Gastrocnemius medialis (tissue), 4 donors: ENCODE data around the gene ZNF860. TPM values are rescaled to one million over a fixed set of nuclear protein-coding genes. Genes with fewer than 3 reads are reported as not detected.

Experiments used
- ATAC-seq, 2 donors: fragments of 150-250 bp; one replicate each; pipeline ENCODE4 v1.9.1; 2016
- DNase-seq, 2 donors: peaks; one replicate each; pipeline ENCODE4 v3.0.0-alpha.2; 2019
- H3K27ac ChIP-seq, 4 donors: fragments of 200-600 bp; sonication (generic); 1 replicate in 1 of 4; 2 replicates in 3 of 4; pipeline ENCODE4 v1.5.1; 2016 to 2018; ENCODE audit warnings: mild to moderate bottlenecking in 2 of 4, moderate library complexity in 1 of 4
- H3K27me3 ChIP-seq, 3 donors: fragments of 200-600 bp; sonication (generic) in 2 of 3; 1 replicate in 1 of 3; 2 replicates in 2 of 3; pipeline versions ENCODE4 v1.5.1 to v1.6.0; 2016 to 2019; ENCODE audit warnings: mild to moderate bottlenecking in 1 of 3, moderate library complexity in 1 of 3
- H3K36me3 ChIP-seq, 2 donors: fragments of 200-600 bp; sonication (generic) in 1 of 2; one replicate each; pipeline ENCODE4 v1.5.1; 2017 to 2018
- H3K4me1 ChIP-seq, 2 donors: fragments of 200-600 bp; sonication (generic) in 1 of 2; one replicate each; pipeline ENCODE4 v1.5.1; 2016 to 2017; ENCODE audit warnings: mild to moderate bottlenecking in 2 of 2
- H3K4me3 ChIP-seq, 4 donors: fragments of 200-600 bp; sonication (generic) in 3 of 4; 1 replicate in 1 of 4; 2 replicates in 3 of 4; pipeline ENCODE4 v1.5.1; 2016 to 2019; ENCODE audit warnings: mild to moderate bottlenecking in 2 of 4
- H3K9me3 ChIP-seq, 3 donors: fragments of 200-600 bp; sonication (generic) in 2 of 3; 1 replicate in 1 of 3; 2 replicates in 2 of 3; pipeline ENCODE4 v1.5.1; 2016 to 2019
- CTCF ChIP-seq, 5 experiments: fragments of 450-650 bp in 3 of 5; fragments of 200-600 bp in 2 of 5; sonication (generic) in 2 of 5; IDR thresholded peaks in 4 of 5; conservative IDR thresholded peaks in 1 of 5; 1 replicate in 4 of 5; 2 replicates in 1 of 5; pipeline ENCODE4 v1.5.1; 2016 to 2019; ENCODE audit warnings: antibody characterized with exemption in 5 of 5, mild to moderate bottlenecking in 3 of 5, moderate library complexity in 3 of 5
- POLR2A ChIP-seq, 2 donors: fragments of 450-650 bp; IDR thresholded peaks; one replicate each; pipeline ENCODE4 v1.6.1; 2017; ENCODE audit warnings: antibody characterized with exemption in 2 of 2, mild to moderate bottlenecking in 2 of 2, moderate library complexity in 2 of 2
- in situ Hi-C, 4 donors: fragments of 200-750 bp; cut with MboI; loops; one replicate each; pipeline versions ENCODE4 v1.15.0 to v1.8.0; 2017; ENCODE audit warnings: low sequenced_read_pairs in 4 of 4
- intact Hi-C: fragments of 100-400 bp; cut with DNase I; formaldehyde crosslinking; loops from one replicate; pipeline ENCODE4 v1.15.1; 2023; ENCODE audit warnings: low total_unique reads
- total RNA-seq, 4 donors: library from RNA; depleted of rRNA; stranded (reverse); fragments of >200 nt; gene quantifications; one replicate each; pipeline versions ENCODE4 v1.1.0 to v1.2.3, GENCODE V29; 2016

Gene ZNF860
- under 1 TPM in 1 of 4 donors, not detected in 3; 0.07 TPM for total RNA-seq

- Histone ChIP-seq H3K9me3 (no peaks in the 10 kb centered on the region), H3K4me3 (peak within 1 kb of the TSS; percentile 57 to 80 (median 70)), H3K27me3 (peaks cover 0 to 11% (median 5%) of the 10 kb centered on the region in 3 donors), H3K27ac (peak within 1 kb of the TSS; percentile 58 to 78 (median 71)), H3K4me1 (peaks cover 9 to 11% of the 10 kb centered on the region in 2 donors), H3K36me3 (no peaks in the 10 kb centered on the region)
- intact Hi-C loops, result no loop called here
- TF ChIP-seq CTCF (IDR thresholded peaks at IDR 0.05 in 4 of 5, conservative IDR thresholded peaks at IDR 0.05 in 1 of 5), result no peak
- peak; percentile 29 to 61 for TF ChIP-seq POLR2A (IDR thresholded peaks at IDR 0.05)
- in situ Hi-C loops, result no loop called here
- peak; percentile 67 to 71 for DNase-seq
- peak; percentile 75 to 86 for ATAC-seq
Measured at GRCh38 chr3:31981206-31982181, at the start of gene ZNF860, which contains the start of gene OSBPL10. Gene ZNF860, plus strand, starts transcription at chr3:31981750. Its CDS starts 7,330 bp downstream, at chr3:31989080. Gene OSBPL10, minus strand, starts transcription at chr3:31981262. Its CDS starts 83 bp downstream, at chr3:31981179.

DNA sequence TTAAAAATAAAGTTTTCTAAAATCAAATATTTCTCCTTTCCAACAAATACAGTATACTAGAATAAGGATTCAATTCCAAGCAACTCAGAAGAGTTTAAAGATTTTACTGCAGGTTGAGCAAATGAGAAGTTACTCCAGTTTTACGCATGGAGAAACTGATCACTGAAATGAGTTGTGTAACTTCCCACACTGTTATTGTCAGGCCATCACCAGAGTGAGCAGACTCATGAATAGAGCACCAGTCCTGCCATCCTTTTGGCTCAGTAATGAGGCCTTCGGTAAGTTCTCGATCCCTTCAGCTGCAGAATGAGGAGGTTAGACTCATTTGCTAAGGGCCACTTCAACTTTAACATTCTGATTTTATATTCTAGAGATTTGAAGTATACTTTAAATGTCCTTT is 48.6 kb upstream of the ZNF860 start:
- H3K36me3 ChIP-seq, result no peaks in the 10 kb centered on the region

DNA sequence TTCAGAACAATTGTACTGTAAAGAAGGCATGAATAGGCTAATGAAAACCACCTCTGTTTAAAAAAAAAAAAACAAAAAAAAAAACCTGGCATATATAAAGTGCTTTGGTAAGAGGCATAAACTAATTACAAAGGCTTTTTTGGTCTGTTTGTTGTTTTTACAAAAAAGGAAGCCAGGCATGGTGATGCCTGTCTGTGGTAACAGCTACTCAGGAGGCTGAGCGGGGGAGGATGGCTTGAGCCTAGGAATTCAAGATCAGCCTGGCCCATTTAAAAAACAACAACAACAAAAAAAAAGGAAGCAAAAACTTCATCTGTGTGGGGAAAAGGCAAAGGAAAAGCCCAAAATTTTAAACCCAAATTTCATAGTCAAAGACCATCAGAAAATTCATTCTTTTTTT is 47.5 kb upstream of the ZNF860 start:
- DNase-seq (no peak), ATAC-seq (no peak)
- no peak overlapping the region for H3K27ac ChIP-seq
- in situ Hi-C loops, result no loop called here
- no peaks in the 10 kb centered on the region for H3K27me3 ChIP-seq
- no peak overlapping the region for H3K4me3 ChIP-seq
- no peaks in the 10 kb centered on the region for H3K36me3 ChIP-seq
- H3K9me3 ChIP-seq, result no peaks in the 10 kb centered on the region
- H3K4me1 ChIP-seq, result peaks cover 0 to 5% of the 10 kb centered on the region in 2 donors
- no peak for TF ChIP-seq POLR2A (IDR thresholded peaks at IDR 0.05)
- TF ChIP-seq CTCF (IDR thresholded peaks at IDR 0.05 in 4 of 5, conservative IDR thresholded peaks at IDR 0.05 in 1 of 5), result no peak
- intact Hi-C loops, result no loop called here

More for the DNA sequence above, 48.6 kb upstream of the ZNF860 start:
- intact Hi-C loops, result no loop called here
- DNase-seq (no peak), ATAC-seq (no peak)
- no peak for TF ChIP-seq CTCF (IDR thresholded peaks at IDR 0.05 in 4 of 5, conservative IDR thresholded peaks at IDR 0.05 in 1 of 5)
- no peak for TF ChIP-seq POLR2A (IDR thresholded peaks at IDR 0.05)
- H3K27me3 ChIP-seq, result no peaks in the 10 kb centered on the region
- in situ Hi-C loops, result no loop called here
- peaks cover 0 to 5% of the 10 kb centered on the region in 2 donors for H3K4me1 ChIP-seq
- no peak overlapping the region for H3K27ac ChIP-seq
- H3K9me3 ChIP-seq, result no peaks in the 10 kb centered on the region
- no peak overlapping the region for H3K4me3 ChIP-seq

DNA sequence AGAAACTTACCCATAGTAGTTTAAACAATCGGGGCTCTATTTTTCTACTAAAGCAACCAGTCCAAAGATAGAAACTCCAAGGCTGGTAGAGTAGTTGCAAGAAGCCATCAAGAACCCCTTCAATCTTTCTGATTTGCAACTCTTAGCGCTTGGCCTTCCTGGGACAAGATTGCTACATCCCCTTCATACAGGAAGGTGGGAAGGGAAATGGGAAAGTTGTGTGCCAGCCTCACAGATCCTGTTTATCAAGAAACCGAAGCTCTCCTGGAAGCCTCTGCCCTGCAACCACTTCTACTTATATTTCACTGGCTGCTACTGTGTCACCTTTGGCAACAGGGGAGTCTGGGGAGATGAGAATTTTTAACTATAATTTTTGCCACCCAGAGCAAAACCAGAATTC is 46.7 kb upstream of the ZNF860 start:
- DNase-seq (no peak), ATAC-seq (no peak)
- Histone ChIP-seq H3K9me3 (no peaks in the 10 kb centered on the region), H3K4me3 (no peak overlapping the region), H3K36me3 (no peaks in the 10 kb centered on the region), H3K4me1 (peaks cover 0 to 5% of the 10 kb centered on the region in 2 donors), H3K27ac (no peak overlapping the region), H3K27me3 (no peaks in the 10 kb centered on the region)
- TF ChIP-seq POLR2A (IDR thresholded peaks at IDR 0.05), result no peak
- no peak for TF ChIP-seq CTCF (IDR thresholded peaks at IDR 0.05 in 4 of 5, conservative IDR thresholded peaks at IDR 0.05 in 1 of 5)
- intact Hi-C loops, result no loop called here
- in situ Hi-C loops, result no loop called here
